SKM-1 (cell line): ENCODE data around the gene FAM81A.
"Not testable (repeated sequence)": the region's sequence is repeated elsewhere in the genome, so short reads cannot be mapped to it uniquely, and the experiment has no call there.

ENCODE experiments used
- DNase-seq: peaks from one replicate; lab custom pipeline; 2025; ENCODE audit not compliant: unreplicated experiment; lab: John Stamatoyannopoulos, UW

FAM81A gene

DNA sequence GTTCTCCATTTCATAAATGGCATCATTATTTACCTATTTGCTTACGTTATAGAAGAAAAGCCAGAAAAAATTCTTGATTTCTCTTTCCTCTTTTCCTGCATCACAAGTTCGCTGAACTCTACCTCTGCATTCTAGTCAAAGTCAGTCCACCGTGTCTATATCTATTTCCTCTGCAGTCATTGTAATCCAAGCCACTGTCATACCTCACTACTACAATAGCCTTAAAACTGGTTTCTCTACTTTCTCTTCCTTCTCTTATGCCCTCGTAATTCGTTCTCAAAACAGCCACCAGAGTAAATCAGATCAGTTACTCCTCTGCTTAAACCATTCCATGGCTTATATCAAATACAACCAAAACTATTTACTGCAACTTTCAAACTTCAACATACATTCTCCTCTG, 13.4 kb upstream of the FAM81A start:
- DNase-seq, result no peak

DNA sequence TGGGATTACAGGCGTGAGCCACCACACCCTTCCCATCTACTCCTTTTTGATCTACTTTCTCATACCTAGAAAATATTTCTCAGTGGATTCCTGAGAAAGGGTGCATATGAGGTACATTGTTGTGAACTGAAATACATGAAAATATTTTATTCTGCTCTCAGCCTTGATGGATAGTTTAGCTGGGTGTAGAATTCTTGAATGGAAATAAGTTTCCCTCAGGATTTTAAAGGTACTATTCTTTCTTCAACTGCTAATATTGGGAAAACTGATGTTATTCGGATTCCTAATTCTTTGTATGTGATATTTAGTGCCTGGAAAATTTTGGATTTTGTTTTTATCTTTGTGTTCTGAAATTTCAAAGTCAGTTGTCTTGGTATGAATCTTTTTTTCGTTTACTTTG, 9.1 kb upstream of the FAM81A start:
- not testable (repeated sequence) for DNase-seq

DNA sequence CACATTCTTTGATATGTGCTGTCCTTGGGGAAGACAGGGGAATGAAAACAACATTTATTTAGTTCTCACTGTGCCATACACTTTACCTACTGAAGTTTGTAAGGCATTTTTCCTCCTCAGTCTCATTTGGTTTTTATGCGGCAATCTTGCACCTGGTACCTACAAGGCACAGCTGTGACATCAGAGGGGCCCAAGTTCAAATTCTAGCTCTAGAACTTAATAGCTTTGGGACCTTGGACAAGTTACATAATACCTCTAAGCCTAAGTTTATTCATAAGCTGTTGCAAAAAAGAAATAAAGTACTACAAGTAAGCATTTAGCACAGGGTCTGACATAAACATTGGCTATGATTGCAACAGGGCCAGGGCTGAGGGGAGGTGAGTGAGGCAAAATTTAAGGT, 5.6 kb upstream of the FAM81A start:
- no peak for DNase-seq

DNA sequence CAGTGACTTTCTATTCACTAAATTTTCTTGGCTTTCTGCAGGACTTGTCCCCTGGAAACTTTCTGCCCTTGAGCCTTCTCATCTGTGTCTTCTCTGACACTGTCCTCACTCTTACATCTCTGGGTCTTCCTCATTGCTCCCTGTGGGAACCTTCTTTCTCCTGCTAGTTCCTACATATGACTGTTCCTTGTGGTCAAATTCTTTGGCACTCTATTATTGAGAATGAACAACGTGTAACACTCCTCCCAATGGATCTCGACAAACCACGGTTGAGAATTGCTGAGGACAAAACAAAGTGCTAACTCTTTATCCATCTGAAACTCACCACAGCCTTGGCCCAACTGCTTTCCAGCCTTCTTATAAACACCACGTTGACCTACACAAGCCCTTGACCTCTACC, 3.5 kb upstream of the FAM81A start:
- DNase-seq, result no peak

DNA sequence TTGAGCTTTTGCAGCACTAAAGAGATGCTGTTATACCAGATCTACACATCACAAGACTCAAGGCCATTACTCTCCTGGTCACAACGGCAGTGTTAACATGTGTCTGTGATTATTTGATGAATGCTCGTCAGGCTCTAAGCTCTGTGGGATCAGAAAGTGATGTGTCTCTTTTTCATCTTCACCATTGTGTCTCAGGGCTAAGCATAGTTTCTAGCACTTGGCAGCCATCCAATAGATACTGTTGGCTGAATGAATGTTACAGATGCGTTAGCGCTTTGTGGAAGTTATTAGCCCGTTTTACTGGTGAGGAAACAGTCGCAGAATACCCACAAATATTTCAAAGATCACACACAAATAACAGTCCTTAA, 1.2 kb upstream of the FAM81A start:
- no peak for DNase-seq

DNA sequence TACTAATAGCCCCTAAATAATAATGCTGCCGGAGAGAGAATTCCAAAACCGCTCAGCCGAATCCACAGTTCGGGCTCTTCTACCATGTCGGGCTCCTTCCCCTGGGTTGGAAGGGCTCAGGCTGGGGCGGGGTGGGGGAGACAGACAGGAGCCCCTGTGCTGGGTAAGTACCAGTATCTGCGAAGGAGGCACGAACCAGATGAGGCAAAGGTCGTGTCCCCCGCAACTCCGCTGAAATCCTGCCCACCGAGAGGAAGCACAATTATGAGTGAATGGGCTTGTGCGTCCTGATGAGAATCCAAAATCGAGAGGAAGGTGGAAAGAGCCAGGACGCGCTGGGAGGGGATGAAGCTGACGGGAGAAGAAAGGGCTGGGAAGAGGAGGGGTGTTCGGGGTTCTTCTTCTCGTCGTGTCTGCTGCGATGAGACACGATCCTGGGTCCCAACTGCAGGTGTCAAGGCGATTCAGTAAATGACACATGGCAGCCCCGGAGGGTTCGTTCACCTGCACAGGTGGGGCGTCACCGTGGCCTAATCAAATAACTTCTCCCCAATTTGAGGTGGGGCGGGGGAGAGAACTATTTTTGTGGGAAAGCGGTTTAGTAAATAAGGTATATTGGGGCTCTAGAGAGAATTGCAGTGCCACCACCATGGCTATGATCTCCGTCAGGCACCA, 707 bp upstream of the FAM81A start:
- DNase-seq, result no peak

DNA sequence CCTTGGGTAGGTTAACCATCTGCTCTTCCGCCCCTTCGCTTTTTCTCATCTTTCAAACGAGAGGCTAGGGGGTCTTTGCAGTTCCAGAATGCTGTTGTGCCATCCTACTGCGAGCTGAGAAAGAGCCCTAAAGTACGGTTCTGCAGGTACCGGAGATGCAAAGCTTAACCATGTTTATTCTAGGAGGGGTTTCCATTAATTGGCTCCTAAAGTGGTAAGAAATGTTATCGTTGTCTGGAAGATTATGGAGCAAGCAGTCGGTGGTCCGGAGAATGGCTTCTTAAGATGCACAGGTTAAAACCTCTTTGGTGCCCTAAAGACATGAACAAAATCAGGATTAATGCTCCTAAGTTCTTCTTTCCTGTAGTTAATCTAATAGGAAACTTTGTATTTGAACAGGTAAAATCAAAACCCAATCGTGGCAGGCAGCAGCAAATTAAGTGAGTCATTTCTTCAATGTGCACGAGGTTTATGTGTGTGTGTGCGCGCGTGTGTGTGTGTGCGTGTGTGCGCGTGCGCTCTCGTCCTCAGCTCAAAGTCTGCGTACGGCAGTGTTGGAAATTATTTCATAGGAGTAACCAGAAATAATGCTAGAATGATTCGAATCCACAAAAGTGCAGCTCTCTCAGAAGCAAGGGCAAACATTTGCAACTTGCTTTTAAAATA, 772 bp downstream of the FAM81A start:
- no peak for DNase-seq

DNA sequence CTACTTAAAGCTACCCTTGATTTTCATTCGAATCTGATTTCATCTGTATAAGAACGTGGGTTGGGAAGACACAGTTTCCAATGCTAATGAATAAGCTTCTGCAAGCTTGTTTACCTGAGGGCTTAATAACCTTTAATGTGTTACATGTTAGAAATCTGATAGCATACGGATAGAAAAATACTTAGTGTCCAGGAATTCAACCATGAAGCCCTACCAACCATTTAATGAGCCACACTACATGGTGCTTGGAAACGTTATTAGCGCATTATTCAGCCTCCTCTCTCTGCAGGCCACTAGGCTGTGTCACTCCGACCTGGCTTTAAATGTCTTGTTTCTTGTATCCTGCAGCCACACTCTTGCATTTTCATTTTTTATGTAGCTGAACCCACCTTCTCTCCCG, 1.6 kb downstream of the FAM81A start:
- no peak for DNase-seq

DNA sequence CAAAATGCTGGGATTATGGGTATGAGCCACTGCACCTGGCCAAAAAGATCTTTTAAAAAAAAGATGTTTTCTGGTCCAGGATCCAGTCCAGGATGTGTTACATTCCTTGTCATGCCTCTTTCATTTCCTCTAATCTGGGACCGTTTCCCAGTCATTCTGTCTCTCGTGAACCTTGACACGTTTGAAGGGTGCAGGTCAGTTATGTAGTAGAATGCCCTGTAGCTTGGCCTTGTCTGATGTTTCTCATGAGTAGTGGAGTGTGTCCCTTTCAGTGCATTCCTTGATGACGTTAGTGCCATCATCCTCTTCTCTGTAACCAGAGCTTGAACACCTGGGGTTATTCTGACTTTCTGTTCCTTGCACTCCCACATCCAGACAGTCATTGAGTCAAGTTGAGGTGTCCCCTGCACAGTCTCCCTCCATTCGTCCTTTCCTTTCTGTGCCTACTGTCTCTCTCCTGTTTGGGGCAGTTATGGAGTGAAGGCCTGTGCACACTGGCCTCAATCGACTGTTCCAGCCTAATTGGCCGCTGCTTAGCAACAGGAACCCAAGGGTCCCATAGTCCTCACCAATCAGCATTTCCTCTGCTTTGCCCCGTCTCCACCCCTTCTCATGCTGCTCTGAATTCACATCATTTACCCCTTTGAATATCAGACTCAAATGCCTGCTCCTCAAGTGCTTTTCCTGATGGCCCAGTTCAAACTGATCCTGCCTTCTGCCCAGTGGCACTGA, 5.5 kb downstream of the FAM81A start:
- DNase-seq, result no peak

DNA sequence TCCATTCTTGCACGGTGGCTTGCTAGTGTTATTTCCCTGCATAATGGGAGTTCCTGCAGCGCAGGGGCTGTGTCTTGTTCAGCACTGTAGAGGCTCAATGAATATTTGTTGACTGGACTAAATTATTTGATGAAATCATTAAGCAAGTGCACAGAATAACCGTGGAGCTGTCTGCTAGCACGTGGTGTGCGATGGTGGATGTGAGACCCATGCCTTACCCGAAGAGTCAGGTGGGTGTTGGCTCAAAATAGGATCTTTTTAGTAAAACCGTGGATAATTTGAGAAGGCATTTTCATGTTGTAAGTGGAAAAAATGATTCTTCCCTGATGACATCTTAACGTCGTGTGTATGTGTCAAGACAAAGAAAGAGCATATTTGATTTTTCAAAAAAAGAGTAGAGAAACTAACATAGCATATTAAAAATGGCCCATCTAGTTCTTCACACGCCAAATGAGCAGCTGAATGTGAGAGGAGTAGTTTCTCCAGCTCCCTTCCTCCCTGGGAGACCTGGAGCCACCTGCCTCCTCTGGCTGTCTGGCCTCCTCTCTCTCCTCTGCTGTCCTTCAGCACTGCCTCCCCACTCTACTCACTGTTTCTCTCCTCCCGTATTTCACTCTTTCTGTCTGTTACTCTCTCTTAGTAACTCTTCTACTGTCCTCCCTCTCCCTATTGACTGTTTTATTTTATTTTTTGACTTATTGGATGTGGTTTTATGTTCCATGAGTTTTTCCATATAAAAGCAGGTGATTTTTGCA, 6.3 kb downstream of the FAM81A start:
- no peak for DNase-seq

DNA sequence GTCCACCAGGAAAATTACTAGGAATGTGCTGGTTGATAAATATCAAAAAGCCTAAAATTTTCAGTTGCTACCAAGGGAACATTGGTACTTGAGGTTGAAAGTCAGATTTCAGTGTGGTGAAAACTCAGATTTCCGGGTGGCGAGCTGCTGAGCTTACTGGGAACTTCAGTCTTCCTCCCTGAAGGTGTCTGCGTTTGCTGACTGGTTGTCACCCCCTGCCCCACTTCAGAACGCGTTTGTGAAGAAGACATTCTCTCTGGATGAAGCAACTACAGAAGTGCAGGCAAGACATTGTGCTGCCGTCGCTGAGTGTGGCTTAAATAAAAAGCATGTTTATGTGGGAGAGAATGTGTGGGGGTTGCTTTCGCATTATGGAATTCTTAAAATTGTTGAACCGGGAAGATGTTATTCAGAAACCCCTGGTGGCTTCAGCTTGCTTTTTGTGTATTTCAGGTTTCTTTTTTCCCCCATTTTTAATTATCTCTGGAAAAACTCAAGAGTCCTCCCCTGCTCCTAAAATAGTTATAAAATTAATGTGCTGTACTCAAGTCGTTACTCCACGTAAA, 7.1 kb downstream of the FAM81A start:
- DNase-seq, result no peak

DNA sequence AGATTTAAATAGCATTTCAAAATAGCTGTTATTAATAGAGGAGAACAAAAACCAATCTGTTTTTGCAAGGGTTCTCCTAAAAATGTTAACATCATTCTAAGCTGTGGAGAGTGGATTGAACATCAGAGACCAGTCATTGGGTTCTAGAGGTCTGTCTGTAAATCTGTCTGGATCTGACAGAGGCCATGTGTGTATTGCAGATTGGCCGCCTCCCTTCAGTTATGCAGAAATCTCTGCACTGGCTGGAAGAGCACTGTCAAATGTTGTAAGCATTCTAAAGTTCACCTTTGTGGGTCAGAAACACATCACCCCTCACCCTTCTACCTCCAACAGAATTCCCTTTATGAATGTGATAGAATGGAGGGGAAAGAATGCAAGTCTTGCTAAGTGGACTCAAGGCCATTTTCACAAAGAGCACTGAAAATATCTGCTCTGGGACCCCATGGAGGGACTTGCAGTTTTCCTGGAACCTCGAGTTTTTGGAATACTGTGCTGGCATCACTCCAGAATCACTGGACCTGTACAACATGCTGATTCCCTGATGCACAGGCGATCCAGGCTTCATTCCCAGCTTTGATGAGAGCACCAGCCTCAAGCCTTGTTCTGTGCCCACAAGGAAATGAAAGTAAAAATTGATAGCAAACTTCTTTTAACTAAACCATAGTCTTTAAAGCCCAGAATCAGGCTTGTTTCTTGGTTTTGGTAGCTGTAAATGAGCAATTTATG, 8.4 kb downstream of the FAM81A start:
- no peak for DNase-seq

DNA sequence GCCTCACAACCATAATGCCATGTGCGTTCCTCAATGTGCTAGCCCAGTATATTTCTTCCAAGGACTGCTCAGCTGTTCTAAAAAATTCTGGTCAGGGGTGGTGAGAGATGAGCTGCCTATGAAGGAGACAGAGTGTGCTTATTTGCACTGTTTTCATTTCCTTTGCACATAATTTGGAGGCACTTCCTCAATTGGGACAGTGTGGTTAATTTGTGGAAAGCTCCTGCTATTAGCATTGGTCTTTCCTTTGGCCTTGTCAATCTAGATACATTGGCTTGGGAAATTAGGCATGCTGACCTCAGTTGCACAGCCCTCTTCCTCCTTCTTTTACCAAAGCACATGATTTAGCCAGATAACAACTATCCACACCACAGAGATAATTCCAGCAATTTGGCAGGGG, 9.4 kb downstream of the FAM81A start:
- no peak for DNase-seq

DNA sequence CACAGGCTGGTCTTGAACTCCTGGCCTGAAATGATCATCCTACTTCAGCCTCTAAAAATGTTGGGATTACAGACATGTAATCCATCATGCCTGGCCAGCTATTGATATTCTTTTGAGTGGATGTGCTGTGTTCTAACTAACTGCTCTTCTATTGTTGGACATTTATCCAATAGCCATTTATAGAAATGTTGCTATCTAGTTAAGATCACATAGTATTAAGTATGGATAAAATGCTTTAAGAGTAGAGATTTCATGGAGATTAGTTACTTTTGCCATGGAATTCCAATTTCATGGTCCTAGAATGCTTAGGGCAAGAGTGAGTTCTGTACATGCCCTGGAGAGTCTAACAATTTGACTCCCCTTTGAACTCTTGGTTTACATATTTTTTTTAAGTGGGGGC, 10.9 kb downstream of the FAM81A start:
- DNase-seq, result no peak

DNA sequence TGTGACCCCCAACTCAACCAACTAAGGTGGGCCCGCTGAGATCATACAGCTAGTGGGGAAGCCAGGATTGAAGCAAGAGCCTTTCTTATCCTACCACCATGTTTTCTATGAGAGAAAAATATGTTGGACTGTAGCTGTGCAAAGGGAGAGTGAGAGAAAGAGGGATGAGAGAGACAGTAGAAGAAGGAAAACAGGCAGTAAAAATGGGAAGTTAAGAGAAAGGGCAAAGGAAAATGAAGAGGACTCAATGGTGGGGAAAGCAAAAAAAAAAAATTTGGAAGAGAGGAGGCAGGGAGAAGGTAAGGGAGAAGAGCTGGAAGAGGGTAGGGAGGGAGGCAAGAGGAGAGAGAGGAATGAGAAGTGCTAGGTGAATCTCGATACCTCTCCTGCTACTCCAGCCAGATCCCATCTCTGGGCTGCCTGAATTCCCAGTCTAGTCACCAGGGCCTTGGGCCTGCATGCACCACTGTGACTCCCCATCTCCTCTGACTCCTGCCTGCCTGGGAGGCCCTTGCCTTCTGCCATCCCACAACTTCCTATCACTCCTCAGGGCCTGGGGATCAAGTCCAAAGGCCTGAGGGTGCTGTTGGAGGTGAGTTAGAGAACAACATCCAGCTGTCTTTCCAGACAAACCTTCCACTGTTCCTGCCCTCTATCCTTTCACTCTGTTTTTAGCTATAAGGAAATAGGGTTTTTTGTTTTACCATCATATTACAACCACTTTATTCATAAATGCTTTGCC, 15.7 kb downstream of the FAM81A start:
- DNase-seq, result no peak

DNA sequence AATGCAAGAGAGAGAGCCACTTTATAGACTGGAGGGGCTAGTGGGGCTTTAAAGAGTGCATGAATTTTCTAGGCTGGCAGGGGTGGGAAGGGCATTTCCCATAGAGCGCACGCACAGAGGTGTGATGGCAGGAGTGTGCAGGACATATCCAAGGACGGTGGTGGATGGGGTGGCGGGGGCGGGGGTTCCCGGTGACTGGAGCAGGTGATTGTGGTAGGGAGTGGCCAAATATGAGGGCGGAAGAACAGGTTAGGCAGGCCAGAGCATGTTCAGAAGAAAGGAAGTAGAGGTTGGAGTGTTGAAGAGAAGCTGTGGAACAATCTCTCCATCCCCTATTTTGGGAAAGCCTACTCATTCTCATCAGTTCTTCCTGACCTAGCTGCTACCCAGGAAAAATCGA, 18.1 kb downstream of the FAM81A start:
- DNase-seq, result no peak

DNA sequence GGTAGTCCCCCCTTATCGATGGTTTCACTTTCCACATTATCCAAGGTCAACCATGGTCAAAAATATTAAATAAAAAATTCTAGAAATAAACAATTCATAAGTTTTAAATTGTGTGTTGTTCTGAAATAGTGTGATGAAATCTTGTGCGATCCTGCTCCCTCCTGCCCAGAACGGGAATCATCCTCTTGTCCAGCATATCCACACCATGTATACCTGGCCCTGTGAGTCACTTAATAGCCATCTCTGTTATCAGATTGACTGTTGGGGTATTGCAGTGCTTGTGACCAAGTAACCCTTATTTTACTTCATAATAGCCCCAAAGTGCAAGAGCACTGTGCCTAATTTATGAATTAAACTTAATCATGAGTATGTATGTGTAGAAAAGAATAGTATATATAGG, 19.1 kb downstream of the FAM81A start:
- DNase-seq, result no peak

DNA sequence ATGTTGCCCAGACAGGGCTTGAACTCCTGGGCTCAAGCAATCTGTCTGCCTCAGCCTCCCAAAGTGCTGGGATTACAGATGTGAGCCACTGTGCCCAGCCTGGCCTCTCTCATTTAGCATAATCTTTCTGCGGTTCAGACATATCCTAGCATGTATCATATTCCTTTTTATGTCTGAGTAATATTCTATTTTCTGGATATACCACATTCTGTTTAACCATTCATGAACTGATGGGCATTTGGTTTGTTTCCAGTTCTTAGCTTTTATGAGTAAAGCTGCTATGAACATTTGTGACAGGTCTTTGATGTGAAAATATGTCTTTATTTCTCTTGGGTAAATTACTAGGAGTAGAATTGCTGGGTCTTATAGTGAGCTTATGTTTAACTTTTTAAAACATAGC, 23.5 kb downstream of the FAM81A start:
- no peak for DNase-seq

DNA sequence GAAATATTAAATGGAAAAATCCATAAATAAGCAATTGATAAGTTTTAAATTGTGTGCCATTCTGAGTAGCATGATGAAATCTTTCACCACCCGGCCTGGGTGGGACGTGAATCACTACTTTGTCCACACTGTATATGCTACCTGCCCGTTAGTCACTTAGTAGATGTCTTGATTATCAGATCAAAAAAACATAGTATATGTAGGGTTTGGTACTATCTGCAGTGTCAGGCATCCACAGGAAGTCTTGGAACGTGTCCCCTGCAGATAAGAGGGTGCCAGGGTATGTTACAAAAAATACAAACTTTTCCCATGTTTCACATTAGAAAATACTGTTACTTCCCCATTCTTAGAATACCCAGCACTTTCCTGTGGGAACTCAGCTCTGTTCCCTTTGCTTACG, 35.2 kb downstream of the FAM81A start:
- no peak for DNase-seq

DNA sequence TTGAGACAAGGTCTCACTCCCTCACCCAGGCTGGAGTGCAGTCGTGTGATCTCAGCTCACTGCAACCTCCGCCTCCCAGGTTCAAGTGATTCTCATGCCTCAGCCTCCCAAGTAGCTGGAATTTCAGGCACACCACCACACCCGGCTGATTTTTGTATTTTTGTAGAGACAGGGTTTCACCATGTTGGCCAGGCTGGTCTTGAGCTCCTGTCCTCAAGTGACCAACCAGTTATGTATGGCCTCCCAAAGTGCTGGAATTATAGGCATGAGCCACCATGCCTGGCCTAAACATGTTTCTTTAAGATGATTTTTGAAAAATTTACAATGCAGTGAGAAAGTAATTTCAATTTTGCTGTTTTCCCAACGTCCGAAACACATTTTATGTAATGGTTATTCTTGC, 37.2 kb downstream of the FAM81A start:
- DNase-seq, result not testable (repeated sequence)
